ENCODE measurements around the gene CYP46A1.
A peak's percentile ranks its signal among the peaks of the same experiment; 100 is the strongest.

The CYP46A1 gene

GRCh38 chr14:99649643-99650042 is 34.5 kb upstream of the CYP46A1 start:
- no peak for DNase-seq (ENCODE audit: low read depth)
- H3K4me3 ChIP-seq (ENCODE audit: low read length), result no peak overlapping the region
- TF ChIP-seq CTCF (IDR thresholded peaks at IDR 0.05; ENCODE audit: insufficient read depth, low read depth, low read length, missing control alignments), result no peak

- TF ChIP-seq CTCF (IDR thresholded peaks at IDR 0.05; ENCODE audit: insufficient read depth, low read depth, low read length, missing control alignments), result no peak
- H3K4me3 ChIP-seq (ENCODE audit: low read length), result no peak overlapping the region
- DNase-seq (ENCODE audit: low read depth), result no peak
These were observed 33.9 kb upstream of the CYP46A1 start for GRCh38 chr14:99650189-99650588.

- TF ChIP-seq CTCF (IDR thresholded peaks at IDR 0.05; ENCODE audit: insufficient read depth, low read depth, low read length, missing control alignments), result no peak
- no peak for DNase-seq (ENCODE audit: low read depth)
These were observed 31.9 kb upstream of the CYP46A1 start for GRCh38 chr14:99651953-99652746.

GRCh38 chr14:99654235-99654985 is 29.7 kb upstream of the CYP46A1 start:
- no peak overlapping the region for H3K4me3 ChIP-seq (ENCODE audit: low read length)
- DNase-seq (ENCODE audit: low read depth), result peak; percentile 51
- no peak for TF ChIP-seq CTCF (IDR thresholded peaks at IDR 0.05; ENCODE audit: insufficient read depth, low read depth, low read length, missing control alignments)

More at GRCh38 chr14:99651953-99652746, 31.9 kb upstream of the CYP46A1 start:
- no peak overlapping the region for H3K4me3 ChIP-seq (ENCODE audit: low read length)

GRCh38 chr14:99655521-99655920 is 28.6 kb upstream of the CYP46A1 start:
- no peak for DNase-seq (ENCODE audit: low read depth)
- H3K4me3 ChIP-seq (ENCODE audit: low read length), result no peak overlapping the region
- TF ChIP-seq CTCF (IDR thresholded peaks at IDR 0.05; ENCODE audit: insufficient read depth, low read depth, low read length, missing control alignments), result no peak

- no peak for TF ChIP-seq CTCF (IDR thresholded peaks at IDR 0.05; ENCODE audit: insufficient read depth, low read depth, low read length, missing control alignments)
- no peak for DNase-seq (ENCODE audit: low read depth)
- H3K4me3 ChIP-seq (ENCODE audit: low read length), result no peak overlapping the region
These were observed 27.9 kb upstream of the CYP46A1 start for GRCh38 chr14:99656171-99656570.
